Activated T-helper 9 cell treated with anti-CD3 and anti-CD28 coated beads, Interleukin-2, amount 50 U/mL, for 16 hours (primary cell): ENCODE measurements around the gene TMEM154.

Source experiments
- DNase-seq: peaks from one replicate; pipeline ENCODE4 v3.0.0-alpha.2; 2020; ENCODE audit warnings: low read depth

Gene TMEM154

DNA sequence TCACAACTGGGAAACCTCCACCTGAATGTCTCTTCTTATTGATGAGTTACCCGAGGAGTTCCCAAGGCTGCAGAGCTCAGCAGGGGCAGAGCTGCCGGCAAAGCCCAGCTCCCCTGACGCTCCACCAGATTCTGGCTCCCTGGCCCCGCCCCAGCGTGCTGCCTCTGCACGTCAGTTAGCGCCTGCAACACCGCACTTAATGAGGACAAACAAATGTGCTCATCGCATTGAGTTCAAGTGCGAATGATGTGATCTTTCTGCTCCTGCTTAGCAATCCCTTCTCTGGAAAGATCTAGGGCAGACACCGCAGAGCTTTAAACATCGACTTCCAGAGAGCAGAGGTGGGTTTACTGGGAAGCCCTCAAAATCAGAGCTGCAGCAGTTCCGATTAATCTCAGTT lies 88.4 kb downstream of the TMEM154 start:
- no peak for DNase-seq

- DNase-seq, result no peak
These were observed 89.4 kb downstream of the TMEM154 start for GRCh38 chr4:152590179-152591031.

DNA sequence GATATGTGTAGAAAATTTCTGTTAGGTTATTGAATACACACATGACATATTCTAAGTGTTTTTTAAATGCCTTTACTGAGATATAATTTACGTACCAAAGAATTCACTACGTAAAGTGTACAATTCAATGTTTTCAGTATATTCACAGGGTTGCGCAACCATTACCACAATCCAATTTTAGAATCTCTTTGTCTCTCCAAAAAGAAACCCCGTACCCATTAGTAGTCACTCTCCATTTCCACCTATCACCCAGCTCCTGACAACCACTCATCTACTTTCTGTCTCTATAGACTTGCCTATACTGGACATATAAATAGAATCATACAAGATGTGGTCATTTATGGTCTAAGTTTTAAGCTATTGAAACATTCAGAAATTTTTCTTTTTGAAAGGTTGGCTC lies 90.9 kb downstream of the TMEM154 start:
- DNase-seq, result no peak

- no peak for DNase-seq
These were observed 92.7 kb downstream of the TMEM154 start for GRCh38 chr4:152587127-152587526.

GRCh38 chr4:152586668-152587067 lies 93.1 kb downstream of the TMEM154 start:
- DNase-seq, result no peak

DNA sequence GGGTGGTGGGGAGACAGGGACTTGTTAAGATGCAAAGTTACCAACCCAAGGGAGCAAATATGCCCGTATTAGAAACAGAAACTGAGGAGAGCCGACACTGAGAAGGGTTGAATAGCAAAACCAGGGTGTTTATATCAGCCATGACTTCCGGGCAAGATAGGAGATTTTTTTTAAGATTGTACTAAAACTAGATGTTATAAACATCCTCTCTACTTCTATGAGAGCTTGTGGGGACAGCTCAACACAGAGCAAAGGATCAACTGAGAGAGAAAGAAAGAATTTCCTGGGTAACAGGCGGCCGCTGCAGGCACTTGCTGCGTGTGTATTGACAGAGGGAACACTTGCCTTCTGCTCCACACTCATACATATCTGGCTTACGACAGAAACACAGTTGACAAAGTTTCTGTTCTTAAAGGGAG lies 94.8 kb downstream of the TMEM154 start:
- DNase-seq, result no peak

DNA sequence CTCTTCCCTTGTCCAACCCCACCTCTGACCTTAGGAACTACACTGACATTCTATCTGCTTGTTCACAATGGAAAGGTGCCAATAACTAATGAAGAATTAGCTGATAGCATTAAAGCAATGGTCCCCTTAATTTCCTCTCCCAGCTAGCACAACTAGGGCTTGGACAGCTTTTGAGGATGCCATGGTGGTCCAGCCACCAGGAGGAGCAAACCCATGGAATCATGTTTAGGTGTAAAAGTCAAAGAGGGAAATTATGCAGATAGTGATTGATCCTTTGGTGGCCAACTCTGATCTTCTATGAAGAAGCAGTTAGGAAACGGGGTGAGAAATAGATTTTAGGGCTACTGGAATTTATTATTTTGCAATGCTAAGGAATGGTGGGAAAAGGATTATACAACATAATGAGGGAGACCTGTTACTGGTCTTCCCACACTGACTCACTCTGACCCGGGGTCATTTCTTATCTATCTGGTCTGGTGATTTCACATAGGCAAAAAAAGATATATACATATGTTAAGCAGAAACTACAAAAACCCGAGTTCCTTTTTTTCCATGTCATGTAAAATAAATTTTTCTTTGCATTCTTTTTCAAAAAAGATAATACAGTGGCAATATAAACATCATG lies 98.1 kb downstream of the TMEM154 start:
- no peak for DNase-seq

DNA sequence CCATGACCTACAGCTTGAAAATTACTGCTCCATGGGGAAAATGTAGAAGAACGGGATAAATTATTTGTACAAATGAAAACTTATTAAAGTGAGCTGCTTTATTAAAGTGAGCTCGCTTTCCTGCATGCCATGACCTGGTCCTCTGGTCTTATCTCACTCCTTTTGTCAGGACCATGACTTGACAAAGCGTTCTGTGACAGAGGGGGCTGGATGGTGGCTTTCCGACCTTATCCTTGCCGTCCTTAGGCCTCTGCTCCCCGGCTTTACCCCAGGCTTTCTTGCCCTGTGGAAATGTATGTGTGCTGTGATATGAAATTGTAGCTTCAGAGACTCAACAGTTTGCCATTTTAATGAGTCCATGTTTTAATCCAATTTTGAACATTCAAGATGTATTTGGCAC lies 99.9 kb downstream of the TMEM154 start:
- no peak for DNase-seq

GRCh38 chr4:152579107-152579764 lies 100.6 kb downstream of the TMEM154 start:
- no peak for DNase-seq

- no peak for DNase-seq
These were observed 101.1 kb downstream of the TMEM154 start for GRCh38 chr4:152578670-152579069.

- no peak for DNase-seq
These were observed 101.9 kb downstream of the TMEM154 start for GRCh38 chr4:152577708-152578396.

DNA sequence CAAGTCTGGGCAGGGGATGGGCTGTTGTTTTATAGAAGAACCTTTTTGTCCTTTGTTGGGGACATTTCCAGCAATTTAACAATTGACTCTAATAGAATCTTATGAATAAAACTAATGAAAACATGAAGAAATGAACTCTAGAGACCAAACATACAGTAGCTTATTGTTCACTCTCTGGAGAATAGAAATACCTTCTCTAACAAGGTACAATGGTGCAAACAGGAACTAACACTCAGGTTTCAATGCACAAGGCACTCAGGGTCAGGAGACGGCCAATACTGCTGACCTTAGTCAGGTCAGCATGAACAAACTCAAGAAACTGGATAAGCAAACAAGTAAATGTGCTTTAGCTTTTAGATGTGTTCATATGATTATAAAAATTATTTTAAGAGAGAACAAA lies 104.3 kb downstream of the TMEM154 start:
- no peak for DNase-seq

GRCh38 chr4:152573861-152574260 lies 105.9 kb downstream of the TMEM154 start:
- DNase-seq, result no peak

GRCh38 chr4:152572417-152573086 lies 107.2 kb downstream of the TMEM154 start:
- DNase-seq, result no peak

GRCh38 chr4:152571770-152572169 lies 108.0 kb downstream of the TMEM154 start:
- no peak for DNase-seq

DNA sequence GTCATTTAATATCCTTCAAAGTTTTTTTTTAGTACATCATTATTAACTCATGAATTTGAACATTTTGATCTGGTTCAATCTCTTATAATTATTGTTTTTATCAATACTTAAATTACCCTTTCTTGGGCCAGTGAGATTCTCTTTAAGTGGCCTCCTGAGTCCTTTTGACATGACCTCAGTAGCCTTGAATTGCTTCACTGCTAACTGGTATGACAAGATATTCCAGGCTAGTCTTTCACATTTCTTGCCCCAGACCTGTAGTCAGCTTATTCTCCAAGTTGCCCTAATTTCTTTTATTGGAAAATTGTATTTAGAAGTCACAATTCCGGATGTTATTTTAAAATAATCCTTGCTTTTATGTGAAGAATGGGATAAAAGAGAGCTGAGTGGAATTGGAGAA lies 108.5 kb downstream of the TMEM154 start:
- DNase-seq, result no peak
